IMR-90 (cell line): ENCODE measurements around the gene EML1. TPM values are rescaled to one million over a fixed set of nuclear protein-coding genes. Genes with fewer than 3 reads are reported as not detected.

ENCODE experiments used
- ATAC-seq: fragments of 200-7000 bp; cut with Tn5 transposase; 2 replicates; pipeline ENCODE4 v1.9.1; 2020; ENCODE audit warnings: low read depth, mild to moderate bottlenecking, moderate library complexity
- BruUV-seq: library from RNA; stranded (reverse); fragments of 400-500 nt; replicated peaks from 2 replicates; lab custom pipeline; 2021; lab: Mats Ljungman, UMichigan
- CTCF ChIA-PET: fragments of 300-600 bp; formaldehyde crosslinking; extraction: SDS; loops from one replicate; lab custom pipeline; 2021; ENCODE audit warnings: antibody characterized with exemption; lab: Yijun Ruan, JAX
- POLR2A ChIA-PET: fragments of 300-600 bp; sonication (Branson Sonifier 250); formaldehyde crosslinking; loops from one replicate; lab custom pipeline; 2022; ENCODE audit warnings: antibody characterized with exemption; ENCODE audit not compliant: unreplicated experiment; lab: Charles Lee
- DNase-seq: peaks from one replicate; pipeline ENCODE4 v3.0.0; 2013
- H2AFZ ChIP-seq: replicated peaks from 2 replicates; pipeline ENCODE3; 2013; ENCODE audit warnings: low read length, mild to moderate bottlenecking; ENCODE audit not compliant: poor library complexity
- H2AK5ac ChIP-seq: 2 replicates; pipeline ENCODE4 v1.6.1; 2013; ENCODE audit warnings: low read depth, low read length, inconsistent platforms
- H2AK9ac ChIP-seq: replicated peaks from 2 replicates; pipeline ENCODE3; 2013; ENCODE audit warnings: mild to moderate bottlenecking, low read depth, low read length, moderate library complexity; ENCODE audit not compliant: poor library complexity
- H2BK120ac ChIP-seq: 2 replicates; pipeline ENCODE4 v1.6.1; 2013; ENCODE audit warnings: low read depth, low read length, inconsistent platforms
- H2BK15ac ChIP-seq: 3 replicates; pipeline ENCODE4 v1.6.1; 2013; ENCODE audit warnings: low read depth, low read length, inconsistent platforms
- H2BK20ac ChIP-seq: 2 replicates; pipeline ENCODE4 v1.6.1; 2013; ENCODE audit warnings: low read depth, mild to moderate bottlenecking, inconsistent platforms, low read length, moderate library complexity
- H2BK5ac ChIP-seq: 2 replicates; pipeline ENCODE4 v1.6.1; 2013; ENCODE audit warnings: mild to moderate bottlenecking, low read depth, low read length, inconsistent platforms; ENCODE audit not compliant: poor library complexity, severe bottlenecking
- H3K14ac ChIP-seq: replicated peaks from 2 replicates; pipeline ENCODE4 v1.6.1; 2013; ENCODE audit warnings: low read depth, low read length, inconsistent platforms
- H3K18ac ChIP-seq: 2 replicates; pipeline ENCODE4 v1.6.1; 2013; ENCODE audit warnings: low read depth, low read length, control low read depth
- H3K23ac ChIP-seq: 2 replicates; pipeline ENCODE4 v1.6.1; 2013; ENCODE audit warnings: low read depth, low read length, inconsistent platforms
- H3K27ac ChIP-seq: 2 replicates; pipeline ENCODE4 v1.5.1; 2013; ENCODE audit warnings: mild to moderate bottlenecking, control low read depth, low read length; ENCODE audit not compliant: insufficient read depth
- H3K27me3 ChIP-seq: 2 replicates; pipeline ENCODE4 v1.6.1; 2013; ENCODE audit warnings: low read length; ENCODE audit not compliant: control insufficient read depth, insufficient read depth
- H3K36me3 ChIP-seq: 2 replicates; pipeline ENCODE4 v1.6.1; 2013; ENCODE audit warnings: low read length, mixed read lengths; ENCODE audit not compliant: control insufficient read depth, insufficient read depth
- H3K4ac ChIP-seq: 2 replicates; pipeline ENCODE4 v1.6.1; 2013; ENCODE audit warnings: low read depth, low read length, inconsistent platforms
- H3K4me1 ChIP-seq: 2 replicates; pipeline ENCODE4 v1.6.1; 2013; ENCODE audit warnings: low read length, mixed read lengths; ENCODE audit not compliant: control insufficient read depth, insufficient read depth
- H3K4me2 ChIP-seq: 2 replicates; pipeline ENCODE4 v1.6.1; 2013; ENCODE audit warnings: low read depth, mild to moderate bottlenecking, control low read depth, low read length, moderate library complexity
- H3K4me3 ChIP-seq: 2 replicates; pipeline ENCODE4 v1.5.1; 2013; ENCODE audit warnings: low read depth, mild to moderate bottlenecking, control low read depth, low read length, moderate library complexity; ENCODE audit not compliant: insufficient read depth
- H3K56ac ChIP-seq: 2 replicates; pipeline ENCODE4 v1.6.1; 2013; ENCODE audit warnings: low read length, inconsistent platforms; ENCODE audit not compliant: insufficient read depth; ENCODE audit errors: extremely low read depth
- H3K79me1 ChIP-seq, 2 experiments: 2 replicates each; pipeline ENCODE4 v1.6.1; 2013; ENCODE audit warnings: low read length in 2 of 2, inconsistent platforms in 1 of 2, low read depth in 1 of 2
- H3K9ac ChIP-seq: 2 replicates; pipeline ENCODE4 v1.6.1; 2013; ENCODE audit warnings: low read depth, low read length, control low read depth
- H3K9me1 ChIP-seq: 2 replicates; pipeline ENCODE4 v1.6.1; 2013; ENCODE audit warnings: low read length, inconsistent platforms; ENCODE audit not compliant: insufficient read depth
- H3K9me3 ChIP-seq: 2 replicates; pipeline ENCODE4 v1.6.1; 2013; ENCODE audit warnings: low read length; ENCODE audit not compliant: control insufficient read depth, insufficient read depth
- H4K20me1 ChIP-seq: 2 replicates; pipeline ENCODE4 v1.6.1; 2013; ENCODE audit warnings: low read length, inconsistent platforms; ENCODE audit not compliant: insufficient read depth
- H4K5ac ChIP-seq: 2 replicates; pipeline ENCODE4 v1.6.1; 2013; ENCODE audit warnings: mild to moderate bottlenecking, low read depth, low read length, control low read depth
- H4K8ac ChIP-seq, 2 experiments: 2 replicates each; pipeline ENCODE4 v1.6.1; 2013; ENCODE audit warnings: low read depth in 2 of 2, low read length in 2 of 2, control low read depth in 1 of 2, inconsistent platforms in 1 of 2
- H4K91ac ChIP-seq: 2 replicates; pipeline ENCODE4 v1.6.1; 2013; ENCODE audit warnings: low read depth, low read length, inconsistent platforms; ENCODE audit not compliant: insufficient read depth
- CEBPB ChIP-seq: IDR thresholded peaks from 2 replicates; pipeline ENCODE4 v1.6.1; 2012; ENCODE audit warnings: low read depth, low read length, improper control_type of control experiment
- CTCF ChIP-seq: conservative IDR thresholded peaks from 2 replicates; pipeline ENCODE4 v1.5.1; 2012; ENCODE audit warnings: mild to moderate bottlenecking, low read depth, low read length, improper control_type of control experiment
- ELK1 ChIP-seq: fragments of 150-350 bp; IDR thresholded peaks from 2 replicates; pipeline ENCODE4 v1.6.1; 2016; ENCODE audit warnings: low read depth, mild to moderate bottlenecking, low read length, moderate library complexity, borderline replicate concordance
- FOS ChIP-seq: fragments of 150-350 bp; IDR thresholded peaks from 2 replicates; pipeline ENCODE4 v1.6.1; 2016; ENCODE audit warnings: low read depth, low read length
- MAFK ChIP-seq: IDR thresholded peaks from 2 replicates; pipeline ENCODE4 v1.6.1; 2012; ENCODE audit warnings: low read depth, low read length, improper control_type of control experiment
- MXI1 ChIP-seq: IDR thresholded peaks from 2 replicates; pipeline ENCODE4 v1.6.1; 2012; ENCODE audit warnings: low read depth, mild to moderate bottlenecking, low read length, moderate library complexity, borderline replicate concordance
- NFE2L2 ChIP-seq: fragments of 150-350 bp; IDR thresholded peaks from 2 replicates; pipeline ENCODE4 v1.6.1; 2016; ENCODE audit warnings: low read depth, mild to moderate bottlenecking, low read length
- RCOR1 ChIP-seq: IDR thresholded peaks from 2 replicates; pipeline ENCODE4 v1.6.1; 2012; ENCODE audit warnings: mild to moderate bottlenecking, low read length, improper control_type of control experiment; ENCODE audit not compliant: insufficient replicate concordance
- SMC3 ChIP-seq: fragments of 150-350 bp; IDR thresholded peaks from 2 replicates; pipeline ENCODE4 v1.6.1; 2016; ENCODE audit warnings: low read depth, mild to moderate bottlenecking, antibody characterized with exemption, low read length, moderate library complexity
- USF2 ChIP-seq: fragments of 150-350 bp; IDR thresholded peaks from 2 replicates; pipeline ENCODE4 v1.6.1; 2017; ENCODE audit warnings: mild to moderate bottlenecking, antibody characterized with exemption, low read length, low read depth
- WGBS, 2 experiments: methylation state at CpG; one replicate each; pipeline versions ENCODE4 v1.1.5 to v1.1.7; 2013; ENCODE audit warnings: missing lambda C conversion rate in 2 of 2; ENCODE audit not compliant: insufficient read length in 1 of 2; ENCODE audit errors: extremely low coverage in 2 of 2; 5-methylcytosine and 5-hydroxymethylcytosine counted together
- dilution Hi-C: fragments of 300-500 bp; cut with HindIII; formaldehyde crosslinking; loops from one replicate; pipeline ENCODE4 v1.14.3; 2018; ENCODE audit warnings: low sequenced_read_pairs; ENCODE audit not compliant: unreplicated experiment
- in situ Hi-C: fragments of 300-500 bp; cut with MboI; formaldehyde crosslinking; loops from 3 replicates; pipeline ENCODE4 v1.14.3; 2019; ENCODE audit warnings: low sequenced_read_pairs, inconsistent platforms, mixed read lengths
- intact Hi-C: fragments of 100-400 bp; cut with micrococcal nuclease; formaldehyde crosslinking; loops from 2 replicates; pipeline ENCODE4 v1.10.0; 2022
- polyA plus RNA-seq, 3 experiments: library from polyadenylated mRNA; depleted of rRNA; stranded (reverse); fragments of >200 nt; gene quantifications; 2 replicates each; pipeline ENCODE4 v1.2.3, GENCODE V29; 2012; ENCODE audit warnings: low replicate concordance in 1 of 3
- total RNA-seq: library from RNA; depleted of rRNA; stranded (reverse); fragments of >200 nt; gene quantifications from 2 replicates; pipeline ENCODE4 v1.2.3, GENCODE V29; 2012

The EML1 gene
- total and polyA plus RNA-seq, 2 of the 4 experiments (the other 2 are of a cell fraction): 14.0 to 42.3 TPM

- TF ChIP-seq MAFK (no peak), MXI1 (no peak)
Measured at GRCh38 chr14:99758121-99758821, 34.9 kb upstream of the EML1 start (continued).

GRCh38 chr14:99758872-99759545 is 34.2 kb upstream of the EML1 start:
- ChIA-PET POLR2A (no interaction called here), CTCF (interaction anchor here (0.5 to 1.0 kb wide), 2 partner anchors 12 to 13 kb away, joined by 3 read pairs; no protein-coding TSS in a partner anchor)
- peak overlapping the region; percentile 36 for H2AFZ ChIP-seq
- H3K9ac ChIP-seq: peak overlapping the region; percentile 35; the same call in 1 of the 2 replicates
- H4K8ac ChIP-seq: peak overlapping the region; percentile 11 to 56; a peak in 2 of 4 replicates
- peaks cover 4% of the 10 kb centered on the region; the same call in 1 of the 2 replicates for H4K20me1 ChIP-seq
- no peak overlapping the region for H3K56ac ChIP-seq
- H2BK20ac ChIP-seq: peak overlapping the region; percentile 50
- H3K4me3 ChIP-seq: no peak overlapping the region
- ATAC-seq (no peak), DNase-seq (no peak)
- peak overlapping the region; percentile 18; the same call in 1 of the 2 replicates for H3K4me2 ChIP-seq
- WGBS, 2 experiments: 73% methylated on average over 7 of the region's 7 CpGs; no CpG with 5 or more reads in 1 of the 2 experiments
- H3K27me3 ChIP-seq: no peaks in the 10 kb centered on the region
- H3K9me1 ChIP-seq: peaks cover 23% of the 10 kb centered on the region
- dilution Hi-C loops (no loop called here), intact Hi-C loops (no loop called here), in situ Hi-C loops (no loop called here)
- peak overlapping the region; percentile 61 for H4K91ac ChIP-seq
- peak overlapping the region; percentile 11 for H2AK9ac ChIP-seq
- H3K18ac ChIP-seq: peak overlapping the region; percentile 46
- H3K27ac ChIP-seq: peak overlapping the region; percentile 41
- peaks cover 45% of the 10 kb centered on the region for H3K4me1 ChIP-seq
- H2BK15ac ChIP-seq: peak overlapping the region; percentile 32; the same call in 2 of the 3 replicates
- peak overlapping the region; percentile 28 for H2BK5ac ChIP-seq
- peak overlapping the region; percentile 86 for H2AK5ac ChIP-seq
- no peak overlapping the region for H3K23ac ChIP-seq
- H3K79me1 ChIP-seq: peaks cover 0 to 8% of the 10 kb centered on the region in 2 experiments; a peak in 2 of 4 replicates
- H3K36me3 ChIP-seq: no peaks in the 10 kb centered on the region
- H3K14ac ChIP-seq: peak overlapping the region; percentile 24
- H2BK120ac ChIP-seq: peak overlapping the region; percentile 32
- H4K5ac ChIP-seq: peak overlapping the region; percentile 37; the same call in 1 of the 2 replicates
- no peaks in the 10 kb centered on the region for H3K9me3 ChIP-seq
- peak overlapping the region; percentile 66 for H3K4ac ChIP-seq
- no TSS peak for BruUV-seq
- no peak for TF ChIP-seq CEBPB
- no peak for TF ChIP-seq NFE2L2
- no peak for TF ChIP-seq USF2
- TF ChIP-seq RCOR1: no peak
- no peak for TF ChIP-seq CTCF
- no peak for TF ChIP-seq SMC3
- TF ChIP-seq ELK1: no peak
- TF ChIP-seq FOS: no peak
